Colonic mucosa (tissue), 4 donors: ENCODE results near the gene ZACN. TPM values are rescaled to one million over a fixed set of nuclear protein-coding genes. Genes with fewer than 3 reads are reported as not detected.
"Not testable (repeated sequence)": the region's sequence is repeated elsewhere in the genome, so short reads cannot be mapped to it uniquely, and the experiment has no call there.

ENCODE experiments used
- DNase-seq: peaks from one replicate; pipeline ENCODE4 v3.0.0-alpha.2; 2020
- H3K27ac ChIP-seq: fragments of 200-600 bp; one replicate; pipeline ENCODE4 v1.8.0; 2021
- H3K27me3 ChIP-seq: fragments of 200-600 bp; one replicate; pipeline ENCODE4 v1.8.0; 2021
- H3K36me3 ChIP-seq: fragments of 200-600 bp; one replicate; pipeline ENCODE4 v1.8.0; 2021
- H3K4me1 ChIP-seq: fragments of 200-600 bp; one replicate; pipeline ENCODE4 v1.8.0; 2021; ENCODE audit warnings: mild to moderate bottlenecking
- H3K4me3 ChIP-seq: fragments of 200-600 bp; one replicate; pipeline ENCODE4 v1.8.0; 2021
- H3K9ac ChIP-seq, 2 donors: one replicate each; pipeline ENCODE4 v1.7.0; 2013; ENCODE audit warnings: control low read depth in 2 of 2, low read depth in 2 of 2, low read length in 2 of 2
- H3K9me3 ChIP-seq: fragments of 200-600 bp; one replicate; pipeline ENCODE4 v1.8.0; 2021
- CTCF ChIP-seq: fragments of 200-600 bp; IDR thresholded peaks from one replicate; pipeline ENCODE4 v1.8.0; 2022; ENCODE audit warnings: antibody characterized with exemption, mild to moderate bottlenecking
- intact Hi-C: fragments of 100-400 bp; cut with DNase I; formaldehyde crosslinking; loops from one replicate; pipeline ENCODE4 v1.14.1; 2022
- total RNA-seq, 2 donors: library from RNA; stranded (reverse); fragmentation: NEBNext Ultra II Directional in 1 of 2; extraction: Animal tissue kit (Norgen Biotek cat#: 25700) in 1 of 2; gene quantifications; one replicate each; pipeline ENCODE4 v1.2.1, GENCODE V29; 2021
- donor health status: healthy.
- donor health status: DM: no; HTN: no; CAD: no.
- donor health status: DM: no; HTN: no; CAD: no.

ZACN gene
- total RNA-seq, 2 donors from 2014 or later = not detected

DNA sequence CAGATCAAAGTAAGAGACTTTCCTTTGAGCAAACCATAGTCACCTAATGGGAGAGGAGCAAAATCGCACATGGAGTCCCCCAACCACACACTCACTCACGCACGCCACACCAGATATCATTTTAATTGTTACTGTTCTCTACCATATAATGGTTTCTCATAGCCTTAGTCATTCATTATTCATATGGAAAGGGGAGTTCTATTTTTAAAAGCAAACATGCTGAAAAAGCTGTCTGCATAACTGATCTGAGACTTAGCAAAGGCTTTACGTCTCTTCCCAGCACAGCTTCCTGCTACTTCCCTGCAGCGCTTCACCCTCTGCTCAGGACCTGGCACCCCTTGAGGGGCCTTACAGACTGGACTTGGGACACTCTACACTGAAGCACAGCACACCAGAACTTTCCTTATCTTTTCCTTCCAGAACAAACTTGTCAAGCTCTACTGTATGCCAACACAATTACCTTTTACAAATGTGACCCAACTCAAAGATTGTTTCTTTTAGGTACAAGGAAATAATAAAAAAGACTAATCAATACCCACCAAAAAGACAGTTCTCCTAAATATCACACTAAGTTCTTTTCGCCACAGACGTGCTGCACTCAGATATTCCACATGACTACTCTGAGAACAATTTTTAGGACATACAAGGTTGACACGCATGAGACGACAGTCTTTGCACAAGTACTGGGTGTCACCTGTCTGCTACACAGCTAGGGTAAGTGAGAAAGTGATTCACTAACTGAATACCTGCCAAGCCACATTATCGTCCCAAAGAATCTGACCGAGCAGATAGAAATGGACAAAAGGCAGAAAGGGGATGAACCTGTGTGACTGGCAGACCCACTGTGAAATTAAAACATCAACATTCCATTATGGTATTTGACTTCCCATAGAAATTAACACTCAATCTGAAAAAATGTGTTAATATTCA is 28.2 kb upstream of the ZACN start:
- Histone ChIP-seq H3K27me3 (no peaks in the 10 kb centered on the region), H3K4me3 (no peak overlapping the region), H3K9me3 (no peaks in the 10 kb centered on the region), H3K4me1 (peaks cover 4% of the 10 kb centered on the region), H3K27ac (peak overlapping the region; percentile 26), H3K36me3 (peaks cover 23% of the 10 kb centered on the region), H3K9ac (peak overlapping the region in 1 of 2 donors; percentile 53)
- no peak for TF ChIP-seq CTCF
- DNase-seq = peak; percentile 41
- intact Hi-C loops = no loop called here

DNA sequence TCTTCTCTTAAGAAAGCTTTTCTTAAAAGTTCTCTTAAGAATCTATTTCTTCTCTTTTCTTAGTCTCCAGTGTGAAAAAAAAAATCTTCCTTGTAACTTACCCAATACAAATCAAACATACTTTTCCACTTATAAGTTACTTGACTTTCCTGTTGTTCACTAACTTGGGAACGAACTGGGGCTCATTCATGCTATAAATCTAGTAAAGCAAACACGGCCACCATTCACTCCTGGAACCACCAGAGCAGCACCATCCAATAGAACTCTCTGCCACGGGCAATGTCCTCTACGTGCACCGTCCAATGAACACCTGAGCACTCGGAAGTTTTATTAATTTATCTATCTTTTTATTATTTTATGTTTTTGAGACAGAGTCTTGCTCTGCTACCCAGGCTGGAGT is 27.4 kb upstream of the ZACN start:
- Histone ChIP-seq H3K4me1 (peaks cover 4% of the 10 kb centered on the region), H3K9ac (no peak overlapping the region), H3K27me3 (no peaks in the 10 kb centered on the region), H3K4me3 (no peak overlapping the region), H3K36me3 (peaks cover 18% of the 10 kb centered on the region), H3K27ac (peak overlapping the region; percentile 26), H3K9me3 (no peaks in the 10 kb centered on the region)
- intact Hi-C loops = no loop called here
- no peak for TF ChIP-seq CTCF
- peak; percentile 53 for DNase-seq

- H3K27me3 ChIP-seq = no peaks in the 10 kb centered on the region
- DNase-seq = no peak
- H3K4me1 ChIP-seq = peaks cover 4% of the 10 kb centered on the region
- H3K9ac ChIP-seq = no peak overlapping the region
- H3K4me3 ChIP-seq = no peak overlapping the region
- intact Hi-C loops = no loop called here
- no peak for TF ChIP-seq CTCF
- peaks cover 29% of the 10 kb centered on the region for H3K36me3 ChIP-seq
- H3K9me3 ChIP-seq = no peaks in the 10 kb centered on the region
- H3K27ac ChIP-seq = peak overlapping the region; percentile 45
These were observed 25.5 kb upstream of the ZACN start for GRCh38 chr17:76053246-76054111.

- no peak for DNase-seq
- peak overlapping the region; percentile 45 for H3K27ac ChIP-seq
- no peak overlapping the region for H3K4me3 ChIP-seq
- peaks cover 4% of the 10 kb centered on the region for H3K4me1 ChIP-seq
- TF ChIP-seq CTCF = no peak
- no peaks in the 10 kb centered on the region for H3K9me3 ChIP-seq
- intact Hi-C loops = no loop called here
- no peak overlapping the region for H3K9ac ChIP-seq
- peaks cover 31% of the 10 kb centered on the region for H3K36me3 ChIP-seq
- H3K27me3 ChIP-seq = no peaks in the 10 kb centered on the region
These were observed 24.9 kb upstream of the ZACN start for GRCh38 chr17:76054112-76054476.

- no peak overlapping the region for H3K9ac ChIP-seq
- no peak overlapping the region for H3K4me3 ChIP-seq
- H3K9me3 ChIP-seq = no peaks in the 10 kb centered on the region
- peaks cover 18% of the 10 kb centered on the region for H3K36me3 ChIP-seq
- no peaks in the 10 kb centered on the region for H3K27me3 ChIP-seq
- no peak overlapping the region for H3K27ac ChIP-seq
- intact Hi-C loops = no loop called here
- H3K4me1 ChIP-seq = no peaks in the 10 kb centered on the region
- DNase-seq = no peak
- TF ChIP-seq CTCF = no peak
These were observed 22.1 kb upstream of the ZACN start for GRCh38 chr17:76056882-76057281.

DNA sequence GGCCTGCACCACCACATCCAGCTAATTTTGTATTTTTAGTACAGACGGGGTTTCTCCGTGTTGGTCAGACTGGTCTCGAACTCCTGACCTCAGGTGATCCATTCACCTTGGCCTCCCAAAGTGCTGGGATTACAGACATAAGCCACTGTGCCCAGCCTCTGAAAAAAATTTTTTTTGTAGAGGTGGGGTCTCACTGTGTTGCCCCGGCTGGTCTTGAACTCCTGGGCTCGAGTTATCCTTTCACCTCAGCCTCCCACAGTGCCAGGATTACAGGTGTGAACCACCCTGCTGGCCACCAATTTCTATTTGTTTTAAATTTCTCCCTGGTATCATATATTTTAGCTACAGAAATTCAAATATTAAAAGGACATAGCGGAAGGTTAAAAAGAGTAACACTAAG is 20.7 kb upstream of the ZACN start:
- H3K4me1 ChIP-seq, H3K27me3 ChIP-seq, H3K9me3 ChIP-seq, H3K27ac ChIP-seq, H3K4me3 ChIP-seq, DNase-seq, intact Hi-C loops, H3K9ac ChIP-seq: not testable (repeated sequence)
- H3K36me3 ChIP-seq = peaks cover 23% of the 10 kb centered on the region
